Amygdala (tissue), 56 donors: ENCODE results near the gene TNC.

Experiments used
- DNase-seq, 56 donors: peaks; one replicate each; lab custom pipeline; 2025; lab: John Stamatoyannopoulos, UW

The TNC gene

DNA sequence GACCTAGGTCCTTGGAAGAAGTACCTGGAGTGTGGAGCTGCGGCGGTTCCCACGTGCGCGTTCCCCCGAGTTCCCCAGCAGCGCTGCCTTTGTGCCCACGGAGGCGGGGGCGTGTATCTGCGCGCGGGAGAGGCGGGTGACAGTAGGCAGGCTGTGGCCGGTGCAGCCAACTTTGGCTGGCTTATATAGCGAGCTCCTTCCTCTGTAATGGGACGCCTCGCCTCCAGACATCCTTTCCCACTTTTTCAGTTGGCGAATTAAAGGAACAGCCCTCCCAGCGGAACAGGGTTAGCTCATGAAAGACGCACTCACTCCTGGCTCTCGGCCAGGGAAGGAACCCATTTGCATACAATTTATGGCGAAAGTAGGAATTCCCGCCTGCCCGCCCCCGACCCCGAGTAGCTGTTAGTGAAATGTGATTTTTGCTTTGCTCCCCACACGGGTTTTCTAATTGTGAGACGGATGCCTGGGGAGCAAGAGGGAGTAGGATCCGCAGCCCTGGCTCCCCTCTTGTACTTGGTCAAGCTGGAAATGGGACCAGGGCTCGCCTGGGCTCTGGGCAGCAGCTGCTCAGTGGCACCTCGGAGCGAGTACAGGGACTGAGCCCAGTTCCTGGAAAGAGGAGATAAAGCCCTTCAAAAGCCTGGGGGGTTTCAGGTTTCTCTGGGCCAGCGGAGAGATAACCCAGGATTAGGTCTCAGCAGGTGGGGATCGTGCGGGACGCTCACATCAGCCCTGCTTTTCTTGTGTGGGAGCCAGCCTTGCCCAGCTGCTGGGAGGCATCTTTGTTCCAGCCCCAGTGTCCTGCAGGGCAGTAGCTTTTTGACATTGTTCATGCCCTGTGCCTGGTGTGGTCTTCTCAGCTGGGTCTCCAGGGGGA, at the start of gene TNC:
Gene TNC (minus strand): TSS at position 159 of the 880 bp plus-strand sequence. CDS start 27,139 bp downstream, outside the sequence.
- DNase-seq: peak in 24 of 56 donors; percentile 4 to 69 (median 32)

GRCh38 chr9:115167175-115167574, 49.2 kb upstream of the TNC start:
- DNase-seq: no peak

DNA sequence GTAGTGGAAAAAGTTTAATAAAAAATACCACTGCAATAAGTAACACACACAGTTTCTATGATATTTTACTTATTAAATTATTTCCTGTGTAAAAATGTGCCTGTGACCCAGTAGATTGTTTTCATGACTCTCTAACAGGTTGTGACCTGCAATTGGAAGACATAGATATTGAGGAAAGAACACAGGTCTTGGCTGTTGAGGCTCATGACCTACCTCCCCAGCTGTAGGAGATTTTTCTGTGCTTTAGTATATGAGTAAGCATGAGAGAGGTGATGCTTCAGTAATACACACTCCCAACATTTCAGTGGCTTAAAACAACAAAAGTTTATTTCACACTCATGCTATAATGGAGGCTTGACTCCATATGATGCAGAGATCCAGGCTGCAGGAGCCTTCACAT, 47.3 kb upstream of the TNC start:
- DNase-seq: no peak

- peak in 52 of 56 donors; percentile 2 to 92 (median 44) for DNase-seq
Observed at GRCh38 chr9:115164511-115164974, 46.6 kb upstream of the TNC start.

GRCh38 chr9:115162946-115163345, 45.0 kb upstream of the TNC start:
- DNase-seq: no peak

DNA sequence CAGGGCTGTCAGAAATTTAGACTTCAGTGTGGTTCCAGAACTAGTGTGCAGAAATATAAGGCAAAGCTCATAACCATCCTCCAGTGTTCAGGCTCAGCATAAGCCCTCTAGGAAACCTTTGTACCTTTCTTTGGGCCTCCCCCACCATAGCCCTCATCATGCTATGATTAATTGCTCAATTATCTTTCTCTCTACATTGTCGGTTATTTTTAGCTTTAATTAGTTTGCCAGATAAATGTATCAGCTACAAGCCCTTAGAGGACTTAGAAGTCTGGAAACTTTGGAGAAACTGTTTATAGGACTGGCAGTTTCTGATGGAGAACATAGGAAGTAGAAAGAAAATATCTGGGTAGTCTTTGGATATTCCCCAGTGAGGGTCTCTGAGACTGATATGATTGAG, 43.5 kb upstream of the TNC start:
- DNase-seq: no peak

DNA sequence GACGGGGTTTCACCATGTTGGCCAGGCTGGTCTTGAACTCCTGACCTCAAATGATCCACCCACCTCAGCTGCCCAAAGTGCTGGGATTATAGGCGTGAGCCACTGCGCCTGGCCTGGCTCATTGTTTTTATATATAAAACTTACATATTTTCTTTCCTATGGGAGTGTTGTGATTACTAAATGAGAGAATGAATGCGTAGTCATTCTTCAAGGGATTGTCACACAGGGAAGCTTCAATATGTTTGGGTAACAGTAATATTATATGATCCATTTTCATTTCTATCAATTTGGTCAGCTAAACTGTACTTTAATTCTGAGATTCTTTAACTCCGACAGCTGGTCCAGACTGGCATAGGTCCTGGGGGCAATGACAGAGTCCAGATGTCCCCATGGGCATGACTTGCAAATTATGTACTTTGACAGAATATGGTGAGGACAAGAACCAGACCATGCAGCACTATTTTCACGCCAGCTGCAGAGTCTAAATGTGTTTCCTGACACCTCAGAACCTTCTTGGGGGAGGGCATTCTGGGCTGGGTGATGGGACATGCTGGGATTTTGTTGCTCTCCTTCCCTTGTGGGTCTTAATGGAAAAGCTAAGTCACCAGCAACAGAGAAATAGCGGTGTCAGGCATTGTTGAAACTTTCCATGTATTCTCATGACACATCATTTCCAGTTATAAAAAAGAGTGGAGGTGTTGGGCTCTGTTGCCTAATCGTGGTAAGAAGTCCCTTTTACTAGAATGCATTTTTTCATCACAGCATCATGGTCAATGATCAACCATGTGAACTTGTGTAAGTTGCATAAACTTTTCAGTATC, 40.9 kb upstream of the TNC start:
- no peak for DNase-seq

GRCh38 chr9:115157245-115157674, 39.3 kb upstream of the TNC start:
- no peak for DNase-seq

- DNase-seq: no peak
Observed at GRCh38 chr9:115155037-115155436, 37.1 kb upstream of the TNC start.

DNA sequence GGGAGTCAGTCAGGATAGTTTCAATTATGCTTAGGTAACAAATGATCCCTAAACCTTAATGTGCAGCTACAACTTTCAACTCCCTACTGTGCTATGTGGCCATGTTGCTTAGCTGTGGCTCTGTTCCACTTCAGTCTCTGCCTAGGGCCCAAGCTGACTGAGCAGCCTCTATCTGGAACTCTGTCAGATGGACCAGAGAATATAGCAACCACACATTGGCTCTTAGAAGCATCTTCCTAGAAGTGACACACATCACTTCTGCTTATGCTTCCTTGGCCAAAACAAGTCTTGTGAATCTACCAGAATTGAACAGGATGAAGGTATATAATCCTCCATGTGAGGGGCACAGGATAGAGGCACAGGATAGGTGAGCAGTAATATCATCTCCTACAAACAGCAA, 36.7 kb upstream of the TNC start:
- DNase-seq: no peak

DNA sequence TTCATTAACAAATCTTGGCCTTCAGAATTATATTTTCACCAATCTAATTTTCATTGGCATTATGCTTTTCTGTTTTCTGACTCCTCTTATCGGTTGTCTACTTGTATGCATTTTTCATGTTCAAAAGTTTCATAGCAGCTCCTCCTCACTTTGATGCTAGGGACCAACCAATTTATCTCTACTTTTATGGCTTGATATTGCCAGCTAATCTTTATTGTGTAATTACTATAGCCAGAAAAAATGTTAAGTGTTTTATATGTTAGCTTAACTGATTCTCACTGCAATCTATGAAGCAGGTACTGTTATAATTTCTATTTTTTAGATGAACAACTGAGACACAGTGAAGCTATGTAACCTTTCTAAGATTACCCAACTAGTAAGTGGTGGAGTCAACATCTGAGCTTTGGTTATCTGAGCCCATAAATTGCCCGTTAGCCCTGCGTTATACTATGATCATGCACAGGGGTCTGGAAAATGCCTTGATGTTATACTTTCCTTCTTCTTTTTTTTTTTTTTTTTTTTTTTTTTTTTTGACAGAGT, 34.4 kb upstream of the TNC start:
- DNase-seq: no peak

GRCh38 chr9:115148721-115149120, 30.8 kb upstream of the TNC start:
- DNase-seq: no peak

DNA sequence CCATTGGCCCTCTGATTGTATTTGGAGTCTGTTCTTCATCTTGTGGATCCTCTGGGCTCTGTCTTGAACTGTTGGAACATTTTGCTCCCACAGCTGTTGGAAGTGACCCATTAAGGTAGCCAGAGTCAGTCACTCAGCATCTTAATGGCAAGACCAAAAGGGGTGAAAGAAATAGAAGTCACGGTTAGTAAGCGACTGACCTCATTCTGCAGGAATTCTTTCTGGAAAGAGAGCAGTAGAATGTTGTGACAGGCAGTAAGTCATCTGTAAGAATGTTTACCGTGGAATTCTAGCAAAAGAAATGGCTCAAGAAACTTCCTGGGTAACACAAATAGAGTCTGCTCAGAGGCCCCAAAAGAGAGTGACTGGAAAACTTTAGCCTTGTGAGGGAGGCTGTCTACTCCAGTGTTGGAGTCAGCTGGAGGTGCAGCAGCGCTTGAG, 28.6 kb upstream of the TNC start:
- no peak for DNase-seq

DNA sequence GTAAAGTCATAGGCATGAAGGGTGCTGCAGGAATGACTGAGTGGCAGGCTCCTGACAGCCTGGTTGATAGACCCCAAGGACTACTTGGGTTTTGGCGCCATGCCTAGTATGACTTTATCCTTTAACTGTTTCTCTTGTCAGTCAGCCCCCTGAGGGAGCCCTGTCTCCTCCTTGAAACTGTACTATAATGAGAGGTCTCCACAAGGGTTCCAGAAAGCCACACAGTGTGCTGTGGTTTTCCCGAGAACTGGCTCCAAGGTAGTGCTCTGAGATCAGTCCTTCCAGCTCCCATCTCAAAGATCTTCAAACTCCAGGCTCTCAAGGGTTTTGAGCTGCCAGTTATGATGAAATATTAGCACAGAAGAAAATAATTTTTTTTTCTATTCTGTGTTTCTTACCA, 26.7 kb upstream of the TNC start:
- DNase-seq: no peak

GRCh38 chr9:115143689-115144088, 25.7 kb upstream of the TNC start:
- DNase-seq: no peak

DNA sequence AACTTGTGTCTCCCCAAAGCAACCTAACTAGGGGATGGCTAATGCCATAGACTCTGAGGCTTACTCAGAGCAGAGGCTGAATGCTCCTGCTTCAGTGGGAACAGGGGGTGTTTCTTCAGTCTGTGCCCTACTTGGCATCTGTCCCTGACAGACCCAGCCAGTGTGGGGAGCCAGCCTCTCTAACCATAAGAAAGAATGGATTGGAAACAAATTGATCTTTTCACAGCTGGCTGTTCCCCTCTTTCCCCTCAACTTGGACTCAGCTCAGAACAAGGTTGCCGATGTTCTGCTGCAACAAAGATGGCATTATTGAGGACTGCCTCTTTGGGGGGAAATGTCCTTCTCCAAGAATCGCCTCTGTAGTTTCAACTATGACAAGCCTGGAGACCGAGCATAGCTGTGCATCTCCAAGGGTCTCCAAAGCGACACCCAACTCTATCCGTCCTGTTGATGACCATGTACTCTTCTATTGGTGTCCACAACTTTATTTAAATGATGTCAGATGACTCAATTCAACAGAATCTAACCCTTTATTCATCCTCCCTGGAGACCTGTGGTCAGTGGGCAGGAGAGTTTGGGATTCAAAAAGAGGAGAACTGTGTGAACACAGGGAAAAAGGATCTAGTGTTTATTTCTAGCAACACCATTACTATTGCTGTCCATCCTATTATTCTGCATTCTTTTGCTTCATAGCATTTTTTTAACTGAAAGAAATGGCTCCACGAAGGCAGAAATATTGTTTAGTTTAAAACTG, 24.7 kb upstream of the TNC start:
- DNase-seq: peak in 41 of 56 donors; percentile 6 to 70 (median 35)

DNA sequence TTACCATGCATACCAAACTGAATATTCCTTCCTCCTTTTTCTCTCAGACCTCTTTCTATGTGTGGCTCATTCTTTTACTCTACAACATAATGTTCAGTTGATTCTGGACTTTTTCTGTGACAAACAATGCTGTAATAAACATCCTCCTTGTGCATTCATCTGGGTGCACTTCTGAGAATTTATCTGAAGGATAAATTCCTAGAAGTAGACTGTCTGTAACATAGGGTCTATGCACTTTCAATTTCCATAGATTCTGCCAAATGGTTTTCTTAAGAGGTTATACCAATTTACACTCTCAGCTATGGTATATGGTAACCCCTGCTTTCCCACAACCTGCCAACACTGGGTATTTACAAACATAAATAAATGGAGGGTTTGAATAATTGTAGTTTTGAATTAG, 24.1 kb upstream of the TNC start:
- DNase-seq: no peak

GRCh38 chr9:115141612-115142011, 23.7 kb upstream of the TNC start:
- DNase-seq: no peak

DNA sequence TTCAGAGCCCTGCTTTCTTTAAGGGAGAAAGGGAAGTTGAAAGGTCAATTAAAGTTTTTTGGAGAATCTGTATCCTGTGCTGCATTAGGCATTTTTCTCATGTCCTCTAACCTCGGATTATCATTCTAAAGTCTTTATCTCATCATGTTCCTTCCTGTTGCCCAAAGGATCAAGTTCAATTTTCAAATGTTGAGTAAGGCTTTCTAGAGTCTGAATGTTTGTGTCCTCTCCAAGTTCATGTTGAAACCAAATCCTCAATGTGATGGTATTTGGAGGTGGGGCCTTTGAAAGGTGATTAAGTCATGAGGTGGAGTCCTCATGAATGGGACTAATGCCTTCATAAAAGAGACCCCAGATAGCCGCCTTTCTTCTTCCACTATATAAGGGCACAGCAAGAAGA, 20.2 kb upstream of the TNC start:
- no peak for DNase-seq

DNA sequence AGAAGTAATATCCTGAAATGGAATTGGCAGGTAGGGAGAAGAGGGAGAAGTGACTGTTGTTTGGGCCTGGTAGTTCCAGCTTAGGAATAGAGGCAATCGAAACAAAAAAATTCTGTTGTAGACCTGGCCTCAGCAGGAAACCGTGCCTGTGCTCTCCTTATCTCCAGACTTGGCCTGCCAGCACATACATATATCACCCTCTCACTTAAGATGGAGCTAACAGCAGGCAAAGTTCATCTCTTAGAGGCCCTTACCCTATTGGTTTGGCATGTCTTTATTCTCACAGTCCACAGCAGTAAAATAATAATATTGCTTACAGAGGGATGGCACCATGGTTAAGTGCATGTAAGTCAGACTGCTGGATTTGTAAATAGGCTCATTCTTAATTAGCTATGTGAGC, 19.6 kb upstream of the TNC start:
- DNase-seq: no peak
